Measurements from ENCODE around the gene TIMM23B. TPM values are rescaled to one million over a fixed set of nuclear protein-coding genes. Genes with fewer than 3 reads are reported as not detected.
"Not testable (repeated sequence)": the region's sequence is repeated elsewhere in the genome, so short reads cannot be mapped to it uniquely, and the experiment has no call there.

TIMM23B gene
- total RNA-seq, 2 donors from 2014 or later: 11.5 to 22.1 TPM

DNA sequence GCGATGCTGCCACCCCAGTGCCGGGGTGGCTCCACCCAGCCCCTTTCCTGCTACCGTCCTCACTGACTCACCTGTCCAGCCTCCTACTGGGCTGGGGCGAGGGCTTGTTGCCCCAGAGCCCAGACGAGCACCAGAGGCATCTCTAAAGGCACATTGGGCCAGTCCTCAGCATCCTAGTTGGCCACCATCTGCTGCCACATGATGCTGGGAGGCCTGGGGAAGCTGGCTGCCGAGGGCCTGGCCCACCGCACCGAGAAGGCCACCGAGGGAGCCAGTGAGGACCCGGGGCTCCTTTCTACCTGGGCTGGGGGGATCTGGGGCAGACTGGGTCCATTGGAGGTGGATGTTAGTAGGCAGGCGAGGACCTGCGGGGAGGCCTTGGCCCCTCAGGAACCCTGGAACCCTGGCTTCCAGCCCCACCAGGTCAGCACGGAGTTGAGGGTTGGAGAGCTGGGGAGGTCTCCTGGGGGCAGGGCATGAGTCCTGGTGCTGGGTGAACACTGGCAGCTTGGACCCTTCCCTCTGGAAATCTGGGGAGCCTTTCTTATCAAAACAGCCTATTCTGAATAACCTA lies 78.7 kb downstream of the TIMM23B start:
- ATAC-seq (replicated peaks); H3K4me1 Mint-ChIP-seq: not testable (repeated sequence)

GRCh38 chr10:50021646-50022045 lies 79.8 kb downstream of the TIMM23B start:
- Mint-ChIP-seq H3K9me3 (no peaks in the 10 kb centered on the region), H3K27me3 (peaks cover 14% of the 10 kb centered on the region), H3K4me1 (no peaks in the 10 kb centered on the region), H3K36me3 (ENCODE audit: low read depth) (no peaks in the 10 kb centered on the region), H3K27ac (no peak overlapping the region), H3K4me3 (no peak overlapping the region)
- no peak for ATAC-seq (replicated peaks)

More for the DNA sequence above, 78.7 kb downstream of the TIMM23B start:
- not testable (repeated sequence) for H3K36me3 Mint-ChIP-seq (ENCODE audit: low read depth); H3K27ac Mint-ChIP-seq; H3K9me3 Mint-ChIP-seq; H3K4me3 Mint-ChIP-seq; H3K27me3 Mint-ChIP-seq

Other genes starting within 250 kb of the TIMM23B start
- gene OGDHL, start 179.7 kb upstream of the TIMM23B start, total RNA-seq: 1 to 10 TPM in 1 of 2 donors, under 1 TPM in 1; 0.21 to 1.6 TPM
- 10 to 100 TPM; 22.9 to 28.2 TPM for gene PARG, start within 50 bp of the TIMM23B start, total RNA-seq
- gene AGAP6, start 46.4 kb downstream of the TIMM23B start, total RNA-seq: 10 to 100 TPM; 10.5 to 16.4 TPM
- gene WASHC2A, start 125.9 kb downstream of the TIMM23B start, total RNA-seq: 10 to 100 TPM; 38.4 to 40.7 TPM